Bronchial epithelial cell (primary cell): ENCODE measurements around the gene NBEAL1. TPM values are rescaled to one million over a fixed set of nuclear protein-coding genes. Genes with fewer than 3 reads are reported as not detected.
A peak's percentile ranks its signal among the peaks of the same experiment; 100 is the strongest.
"Not testable (repeated sequence)": the region's sequence is repeated elsewhere in the genome, so short reads cannot be mapped to it uniquely, and the experiment has no call there.

Source experiments
- DNase-seq: peaks from one replicate; pipeline ENCODE4 v3.0.0-alpha.2; 2010; ENCODE audit warnings: low read depth
- FAIRE-seq: peaks from 2 replicates; lab custom pipeline; 2011; peaks lifted over from hg19 to GRCh38; lab: Jason Lieb, UNC
- H3K27me3 ChIP-seq: 2 replicates; pipeline ENCODE4 v1.5.1; 2011; ENCODE audit warnings: low read length; ENCODE audit not compliant: control insufficient read depth, insufficient read depth
- H3K36me3 ChIP-seq: 2 replicates; pipeline ENCODE4 v1.5.1; 2011; ENCODE audit warnings: low read length; ENCODE audit not compliant: control insufficient read depth, insufficient read depth
- H3K4me3 ChIP-seq: 2 replicates; pipeline ENCODE4 v1.5.1; 2011; ENCODE audit warnings: mild to moderate bottlenecking, low read depth, low read length, control low read depth
- CTCF ChIP-seq: IDR thresholded peaks from 2 replicates; pipeline ENCODE4 v1.5.1; 2011; ENCODE audit warnings: mild to moderate bottlenecking, moderate library complexity, low read length, control low read depth, inconsistent platforms; ENCODE audit not compliant: insufficient read depth, severe bottlenecking
- total RNA-seq: library from RNA; depleted of rRNA; stranded (reverse); fragments of >200 nt; gene quantifications from 2 replicates; pipeline ENCODE4 v1.2.1, GENCODE V29; 2014

Gene NBEAL1
- total RNA-seq, 1 donor from 2014 or later = 42.6 TPM

GRCh38 chr2:202990501-202990900 lies 24.2 kb upstream of the NBEAL1 start:
- no peak for DNase-seq
- Histone ChIP-seq H3K4me3 (no peak overlapping the region), H3K36me3 (no peaks in the 10 kb centered on the region), H3K27me3 (no peaks in the 10 kb centered on the region)
- FAIRE-seq = no peak
- TF ChIP-seq CTCF = no peak

GRCh38 chr2:202997113-202997512 lies 17.6 kb upstream of the NBEAL1 start:
- not testable (repeated sequence) for FAIRE-seq, H3K4me3 ChIP-seq

GRCh38 chr2:203002054-203002821 lies 12.4 kb upstream of the NBEAL1 start:
- TF ChIP-seq CTCF = no peak
- H3K27me3 ChIP-seq = no peaks in the 10 kb centered on the region
- H3K4me3 ChIP-seq = no peak overlapping the region
- H3K36me3 ChIP-seq = no peaks in the 10 kb centered on the region
- FAIRE-seq (no peak), DNase-seq (peak; percentile 90)

More at GRCh38 chr2:202997113-202997512, 17.6 kb upstream of the NBEAL1 start:
- H3K36me3 ChIP-seq, H3K27me3 ChIP-seq: not testable (repeated sequence)
- DNase-seq = peak; percentile 78

GRCh38 chr2:203003716-203004115 lies 11.0 kb upstream of the NBEAL1 start:
- Histone ChIP-seq H3K4me3 (no peak overlapping the region), H3K36me3 (no peaks in the 10 kb centered on the region), H3K27me3 (no peaks in the 10 kb centered on the region)
- DNase-seq (no peak), FAIRE-seq (no peak)
- TF ChIP-seq CTCF = no peak

- TF ChIP-seq CTCF = no peak
- peak overlapping the region; percentile 100 for H3K4me3 ChIP-seq
- FAIRE-seq = no peak
- H3K27me3 ChIP-seq = no peaks in the 10 kb centered on the region
- DNase-seq = no peak
- no peaks in the 10 kb centered on the region for H3K36me3 ChIP-seq
Observed at GRCh38 chr2:203016716-203017115, 2.0 kb downstream of the NBEAL1 start.

GRCh38 chr2:203018181-203018580 lies 3.5 kb downstream of the NBEAL1 start:
- Histone ChIP-seq H3K27me3 (no peaks in the 10 kb centered on the region), H3K4me3 (peak overlapping the region; percentile 16), H3K36me3 (no peaks in the 10 kb centered on the region)
- DNase-seq (peak; percentile 45), FAIRE-seq (no peak)
- TF ChIP-seq CTCF = no peak
